Heart right ventricle (tissue), 16 donors: ENCODE measurements around the gene PTPRN2. TPM values are rescaled to one million over a fixed set of nuclear protein-coding genes. Genes with fewer than 3 reads are reported as not detected.

Source experiments
- ATAC-seq, 8 donors: fragments of 200-7000 bp; cut with Tn5 transposase; one replicate each; pipeline ENCODE4 v1.9.1; 2020; ENCODE audit warnings: mild to moderate bottlenecking in 8 of 8, moderate library complexity in 8 of 8, moderate number of reproducible peaks in 1 of 8
- DNase-seq, 2 donors: peaks; one replicate each; pipeline ENCODE4 v3.0.0-alpha.2; 2020
- H3K27ac ChIP-seq, 10 donors: fragments of 200-600 bp; sonication (generic) in 2 of 10; one replicate each; pipeline versions ENCODE4 v1.5.0 to v1.8.0; 2020 to 2022; ENCODE audit warnings: mild to moderate bottlenecking in 3 of 10
- H3K27me3 ChIP-seq, 7 donors: fragments of 200-600 bp; one replicate each; pipeline ENCODE4 v1.8.0; 2021 to 2022; ENCODE audit warnings: mild to moderate bottlenecking in 2 of 7
- H3K36me3 ChIP-seq, 9 donors: fragments of 200-600 bp; sonication (generic) in 1 of 9; one replicate each; pipeline versions ENCODE4 v1.5.0 to v1.8.0; 2020 to 2022; ENCODE audit warnings: mild to moderate bottlenecking in 2 of 9
- H3K4me1 ChIP-seq, 9 donors: fragments of 200-600 bp; sonication (generic) in 1 of 9; one replicate each; pipeline versions ENCODE4 v1.5.0 to v1.8.0; 2020 to 2022; ENCODE audit warnings: mild to moderate bottlenecking in 4 of 9
- H3K4me3 ChIP-seq, 10 donors: fragments of 200-600 bp; sonication (generic) in 2 of 10; one replicate each; pipeline versions ENCODE4 v1.5.0 to v1.8.0; 2020 to 2022; ENCODE audit warnings: mild to moderate bottlenecking in 7 of 10, moderate library complexity in 2 of 10
- H3K9me3 ChIP-seq, 11 donors: fragments of 200-600 bp in 10 of 11; sonication (generic) in 2 of 11; one replicate each; pipeline versions ENCODE4 v1.5.0 to v1.8.0; 2013 to 2022; ENCODE audit warnings: mild to moderate bottlenecking in 2 of 11, control low read depth in 1 of 11, moderate library complexity in 1 of 11
- CTCF ChIP-seq, 9 donors: fragments of 200-600 bp; sonication (generic) in 2 of 9; IDR thresholded peaks; one replicate each; pipeline versions ENCODE4 v1.5.0 to v1.8.0; 2021 to 2022; ENCODE audit warnings: antibody characterized with exemption in 9 of 9, mild to moderate bottlenecking in 5 of 9, moderate library complexity in 1 of 9
- WGBS, 2 donors: extraction: QIAGEN DNeasy Blood & Tissue Kit; methylation state at CpG; one replicate each; pipeline ENCODE4 v1.1.7; 2013; ENCODE audit warnings: inconsistent platforms in 1 of 2; 5-methylcytosine and 5-hydroxymethylcytosine counted together
- intact Hi-C, 10 donors: fragments of 100-400 bp; cut with DNase I; formaldehyde crosslinking; loops; one replicate each; pipeline versions ENCODE4 v1.11.1 to v1.14.2; 2022
- polyA plus RNA-seq, 2 donors: library from polyadenylated mRNA; stranded (reverse); fragments of 200-250 nt; gene quantifications; one replicate each; pipeline ENCODE4 v1.2.3, GENCODE V29; 2013
- total RNA-seq, 10 donors: library from RNA; stranded (reverse); fragmentation: NEBNext Ultra II Directional in 3 of 10; extraction: Animal tissue kit (Norgen Biotek cat#: 25700) in 3 of 10; gene quantifications; one replicate each; pipeline versions ENCODE4 v1.2.1 to v1.2.4, GENCODE V29; 2021 to 2023
- donor health status: Arrhythmogenic right ventricular cardiomyopathy.
- donor health status: ischemic (EF 13 %, LVEDD 7.1; RV severe dilation, severe dysfunction).
- donor health status: healthy with polysubstance abuse.
- donor health status: DM: no; HTN: yes; CAD: no.
- donor health status: DM: no; HTN: no; CAD: no.
- donor health status: ischemic (EF 25% LVEDD 6.9; RV normal size, moderate dysfunction).
- donor health status: ischemic (EF 25% LVEDD 5.7; RV mildly dilated, moderate dysfunction).
- donor health status: healthy.
- donor health status: DM: yes; HTN: yes; CAD: no.
- donor health status: Ischemic cardiomyopathy.
- donor health status: ischemic (EF 35%, LVEDD 5.7; RV mildly dilated, moderate dysfunction).
- donor health status: nonischemic (EF 11% LVEDD 7.7; RV severe dilation, severe dysfunction).
- donor health status: DM: yes; HTN: yes; CAD: no.
- donor health status: PGD.
- donor health status: ischemic (EF 29% LVEDD 5.4; RV normal size, mild dysfunction).
- donor health status: nonischemic (EF 23%, LVEDD 6.1; RV moderate dilation, normal function).

PTPRN2 gene
- total and polyA plus RNA-seq, 12 donors = 0.82 to 1.8 (median 1.3) TPM

GRCh38 chr7:157518514-157519175 lies 1069.0 kb downstream of the PTPRN2 start:
- no peaks in the 10 kb centered on the region for H3K9me3 ChIP-seq
- H3K36me3 ChIP-seq = no peaks in the 10 kb centered on the region
- 89 to 92% methylated on average over 6 of the region's 6 CpGs for WGBS, 2 donors
- no peak overlapping the region for H3K4me3 ChIP-seq
- intact Hi-C loops = no loop called here
- no peak for TF ChIP-seq CTCF (IDR thresholded peaks at IDR 0.05)
- DNase-seq = no peak
- no peak overlapping the region for H3K27ac ChIP-seq
- no peaks in the 10 kb centered on the region for H3K4me1 ChIP-seq
- peaks cover 0 to 70% (median 25%) of the 10 kb centered on the region in 7 donors for H3K27me3 ChIP-seq
- no peak for ATAC-seq

GRCh38 chr7:157517782-157518513 lies 1069.7 kb downstream of the PTPRN2 start:
- DNase-seq (no peak), ATAC-seq (no peak)
- Histone ChIP-seq H3K4me1 (no peaks in the 10 kb centered on the region), H3K9me3 (peaks cover 0 to 4% (median 0%) of the 10 kb centered on the region in 11 donors), H3K4me3 (no peak overlapping the region), H3K27me3 (peaks cover 0 to 70% (median 25%) of the 10 kb centered on the region in 7 donors), H3K36me3 (no peaks in the 10 kb centered on the region), H3K27ac (no peak overlapping the region)
- intact Hi-C loops = no loop called here
- no peak for TF ChIP-seq CTCF (IDR thresholded peaks at IDR 0.05)
- 67 to 76% methylated on average over 10 of the region's 10 CpGs for WGBS, 2 donors

GRCh38 chr7:157516911-157517781 lies 1070.5 kb downstream of the PTPRN2 start:
- no peaks in the 10 kb centered on the region for H3K4me1 ChIP-seq
- no peak overlapping the region for H3K4me3 ChIP-seq
- no peak for DNase-seq
- H3K36me3 ChIP-seq = no peaks in the 10 kb centered on the region
- no peak for ATAC-seq
- intact Hi-C loops = no loop called here
- H3K27me3 ChIP-seq = peaks cover 0 to 68% (median 22%) of the 10 kb centered on the region in 7 donors
- no peak for TF ChIP-seq CTCF (IDR thresholded peaks at IDR 0.05)
- H3K9me3 ChIP-seq = peaks cover 0 to 7% (median 0%) of the 10 kb centered on the region in 11 donors
- WGBS, 2 donors = 87% methylated on average over 24 to 25 of the region's 25 CpGs
- H3K27ac ChIP-seq = no peak overlapping the region

- no peak for ATAC-seq
Measured at GRCh38 chr7:157516311-157516710, 1071.3 kb downstream of the PTPRN2 start.

More at GRCh38 chr7:157516311-157516710, 1071.3 kb downstream of the PTPRN2 start:
- peaks cover 0 to 14% (median 0%) of the 10 kb centered on the region in 11 donors for H3K9me3 ChIP-seq
- H3K27me3 ChIP-seq = peaks cover 0 to 67% (median 22%) of the 10 kb centered on the region in 7 donors
- no peaks in the 10 kb centered on the region for H3K36me3 ChIP-seq
- no peaks in the 10 kb centered on the region for H3K4me1 ChIP-seq
- no peak for TF ChIP-seq CTCF (IDR thresholded peaks at IDR 0.05)
- H3K27ac ChIP-seq = no peak overlapping the region
- WGBS, 2 donors = 88 to 89% methylated on average over 13 of the region's 13 CpGs
- intact Hi-C loops = no loop called here
- H3K4me3 ChIP-seq = no peak overlapping the region
- DNase-seq = no peak
